ENCODE results near the gene CYB5D1.

The CYB5D1 gene

DNA sequence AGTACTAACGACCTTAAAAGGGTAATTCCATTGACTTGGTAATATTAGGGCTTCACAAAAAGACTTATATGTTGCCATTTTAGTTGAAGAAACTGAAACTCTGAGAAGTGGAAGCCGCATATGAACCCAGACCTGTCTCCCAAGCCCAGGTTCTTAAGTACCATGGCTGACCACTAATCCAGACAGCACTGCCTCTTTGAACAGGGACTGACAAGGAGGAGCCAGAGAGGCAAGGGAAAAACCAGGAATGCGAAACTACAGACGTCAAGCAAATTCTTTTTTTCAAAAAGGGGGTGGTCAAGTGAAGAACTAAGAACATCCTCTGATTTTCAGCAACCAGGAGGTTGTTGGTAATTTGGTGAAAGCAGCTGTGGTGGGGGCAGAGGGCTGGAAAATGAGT, 15.2 kb downstream of the CYB5D1 start:
- TF ChIP-seq GABPA (IDR thresholded peaks at IDR 0.05; ENCODE audit: low read depth) (no peak), SPI1 (IDR thresholded peaks at IDR 0.05; ENCODE audit: borderline replicate concordance, low read depth) (no peak), POLR2AphosphoS5 (IDR thresholded peaks at IDR 0.05; ENCODE audit: low read depth) (no peak)
- TF ChIP-seq, protein P1, sequence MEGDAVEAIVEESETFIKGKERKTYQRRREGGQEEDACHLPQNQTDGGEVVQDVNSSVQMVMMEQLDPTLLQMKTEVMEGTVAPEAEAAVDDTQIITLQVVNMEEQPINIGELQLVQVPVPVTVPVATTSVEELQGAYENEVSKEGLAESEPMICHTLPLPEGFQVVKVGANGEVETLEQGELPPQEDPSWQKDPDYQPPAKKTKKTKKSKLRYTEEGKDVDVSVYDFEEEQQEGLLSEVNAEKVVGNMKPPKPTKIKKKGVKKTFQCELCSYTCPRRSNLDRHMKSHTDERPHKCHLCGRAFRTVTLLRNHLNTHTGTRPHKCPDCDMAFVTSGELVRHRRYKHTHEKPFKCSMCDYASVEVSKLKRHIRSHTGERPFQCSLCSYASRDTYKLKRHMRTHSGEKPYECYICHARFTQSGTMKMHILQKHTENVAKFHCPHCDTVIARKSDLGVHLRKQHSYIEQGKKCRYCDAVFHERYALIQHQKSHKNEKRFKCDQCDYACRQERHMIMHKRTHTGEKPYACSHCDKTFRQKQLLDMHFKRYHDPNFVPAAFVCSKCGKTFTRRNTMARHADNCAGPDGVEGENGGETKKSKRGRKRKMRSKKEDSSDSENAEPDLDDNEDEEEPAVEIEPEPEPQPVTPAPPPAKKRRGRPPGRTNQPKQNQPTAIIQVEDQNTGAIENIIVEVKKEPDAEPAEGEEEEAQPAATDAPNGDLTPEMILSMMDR (IDR thresholded peaks at IDR 0.05; ENCODE audit: insufficient read depth, low read length) = no peak
- TF ChIP-seq, protein P2, sequence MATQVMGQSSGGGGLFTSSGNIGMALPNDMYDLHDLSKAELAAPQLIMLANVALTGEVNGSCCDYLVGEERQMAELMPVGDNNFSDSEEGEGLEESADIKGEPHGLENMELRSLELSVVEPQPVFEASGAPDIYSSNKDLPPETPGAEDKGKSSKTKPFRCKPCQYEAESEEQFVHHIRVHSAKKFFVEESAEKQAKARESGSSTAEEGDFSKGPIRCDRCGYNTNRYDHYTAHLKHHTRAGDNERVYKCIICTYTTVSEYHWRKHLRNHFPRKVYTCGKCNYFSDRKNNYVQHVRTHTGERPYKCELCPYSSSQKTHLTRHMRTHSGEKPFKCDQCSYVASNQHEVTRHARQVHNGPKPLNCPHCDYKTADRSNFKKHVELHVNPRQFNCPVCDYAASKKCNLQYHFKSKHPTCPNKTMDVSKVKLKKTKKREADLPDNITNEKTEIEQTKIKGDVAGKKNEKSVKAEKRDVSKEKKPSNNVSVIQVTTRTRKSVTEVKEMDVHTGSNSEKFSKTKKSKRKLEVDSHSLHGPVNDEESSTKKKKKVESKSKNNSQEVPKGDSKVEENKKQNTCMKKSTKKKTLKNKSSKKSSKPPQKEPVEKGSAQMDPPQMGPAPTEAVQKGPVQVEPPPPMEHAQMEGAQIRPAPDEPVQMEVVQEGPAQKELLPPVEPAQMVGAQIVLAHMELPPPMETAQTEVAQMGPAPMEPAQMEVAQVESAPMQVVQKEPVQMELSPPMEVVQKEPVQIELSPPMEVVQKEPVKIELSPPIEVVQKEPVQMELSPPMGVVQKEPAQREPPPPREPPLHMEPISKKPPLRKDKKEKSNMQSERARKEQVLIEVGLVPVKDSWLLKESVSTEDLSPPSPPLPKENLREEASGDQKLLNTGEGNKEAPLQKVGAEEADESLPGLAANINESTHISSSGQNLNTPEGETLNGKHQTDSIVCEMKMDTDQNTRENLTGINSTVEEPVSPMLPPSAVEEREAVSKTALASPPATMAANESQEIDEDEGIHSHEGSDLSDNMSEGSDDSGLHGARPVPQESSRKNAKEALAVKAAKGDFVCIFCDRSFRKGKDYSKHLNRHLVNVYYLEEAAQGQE (IDR thresholded peaks at IDR 0.05; ENCODE audit: insufficient replicate concordance, low read depth) = no peak
- Histone ChIP-seq H3K27me3 (ENCODE audit: insufficient read depth, poor library complexity, severe bottlenecking) (no peaks in the 10 kb centered on the region), H3K27ac (replicated peaks) (no peak overlapping the region), H3K4me3 (replicated peaks; ENCODE audit: insufficient read depth, low read length) (no peak overlapping the region)
- no peak for DNase-seq (ENCODE audit: low read depth in 1 of 2, low spot score in 1 of 2)

DNA sequence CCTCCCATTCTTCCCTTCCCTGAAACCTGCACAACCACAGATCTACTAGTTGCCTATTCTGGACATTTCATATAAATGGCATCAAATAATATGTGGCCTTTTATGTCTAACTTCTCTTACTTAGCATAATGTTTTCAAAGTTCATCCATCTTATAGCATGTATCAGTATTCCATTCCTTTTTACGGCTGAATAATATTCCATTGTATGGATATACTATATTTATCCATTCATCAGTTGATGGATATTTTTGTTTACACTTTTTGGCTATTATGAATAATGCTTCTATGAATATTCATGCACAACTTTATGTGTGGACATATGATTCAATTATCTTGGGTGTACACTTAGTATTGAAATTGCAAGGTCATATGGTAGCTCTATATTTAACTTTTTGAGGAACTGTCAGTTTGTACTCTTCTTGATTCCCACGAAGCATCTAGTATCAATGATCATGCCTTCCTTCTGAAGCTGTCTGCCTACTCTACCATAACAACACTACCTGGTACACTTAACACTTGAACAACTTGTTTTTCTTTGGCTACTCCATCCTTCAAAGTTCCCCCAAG, 18.1 kb downstream of the CYB5D1 start:
- no peak for DNase-seq (ENCODE audit: low read depth in 1 of 2, low spot score in 1 of 2)
- H3K4me3 ChIP-seq (replicated peaks; ENCODE audit: insufficient read depth, low read length) = no peak overlapping the region
- no peak overlapping the region for H3K27ac ChIP-seq (replicated peaks)
- no peaks in the 10 kb centered on the region for H3K27me3 ChIP-seq (ENCODE audit: insufficient read depth, poor library complexity, severe bottlenecking)
- TF ChIP-seq SPI1 (IDR thresholded peaks at IDR 0.05; ENCODE audit: borderline replicate concordance, low read depth) (no peak), GABPA (IDR thresholded peaks at IDR 0.05; ENCODE audit: low read depth) (no peak), POLR2AphosphoS5 (IDR thresholded peaks at IDR 0.05; ENCODE audit: low read depth) (no peak)
- TF ChIP-seq, protein P2 (IDR thresholded peaks at IDR 0.05; ENCODE audit: insufficient replicate concordance, low read depth) = no peak
- TF ChIP-seq, protein P1 (IDR thresholded peaks at IDR 0.05; ENCODE audit: insufficient read depth, low read length) = no peak

DNA sequence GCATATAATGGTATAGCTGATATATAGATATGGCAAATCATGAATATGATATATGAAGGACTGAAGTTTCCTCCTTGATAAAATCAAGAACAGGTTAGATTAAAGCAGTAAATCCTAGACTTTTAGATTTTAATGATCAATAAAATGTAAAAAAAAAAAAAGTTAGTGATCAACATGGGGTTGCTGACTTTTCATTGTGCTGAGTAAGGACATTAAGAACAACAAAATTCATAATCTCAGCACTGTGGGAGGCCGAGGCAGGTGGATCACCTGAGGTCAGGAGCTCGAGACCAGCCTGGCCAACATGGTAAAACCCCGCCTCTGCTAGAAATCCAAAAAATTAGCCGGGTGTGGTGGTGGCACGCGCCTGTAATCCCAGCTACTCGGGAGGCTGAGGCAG, 20.4 kb downstream of the CYB5D1 start:
- TF ChIP-seq SPI1 (IDR thresholded peaks at IDR 0.05; ENCODE audit: borderline replicate concordance, low read depth) (no peak), POLR2AphosphoS5 (IDR thresholded peaks at IDR 0.05; ENCODE audit: low read depth) (no peak), GABPA (IDR thresholded peaks at IDR 0.05; ENCODE audit: low read depth) (no peak)
- TF ChIP-seq, protein P1 (IDR thresholded peaks at IDR 0.05; ENCODE audit: insufficient read depth, low read length) = no peak
- TF ChIP-seq, protein P2 (IDR thresholded peaks at IDR 0.05; ENCODE audit: insufficient replicate concordance, low read depth) = no peak
- no peaks in the 10 kb centered on the region for H3K27me3 ChIP-seq (ENCODE audit: insufficient read depth, poor library complexity, severe bottlenecking)
- no peak overlapping the region for H3K4me3 ChIP-seq (replicated peaks; ENCODE audit: insufficient read depth, low read length)
- no peak for DNase-seq (ENCODE audit: low read depth in 1 of 2, low spot score in 1 of 2)
- no peak overlapping the region for H3K27ac ChIP-seq (replicated peaks)

All from HL-60 (cell line).